GM12872 (cell line): ENCODE data around the gene COL3A1.

Source experiments
- CTCF ChIP-seq: IDR thresholded peaks from 3 replicates; pipeline ENCODE4 v1.5.1; 2011; ENCODE audit warnings: low read depth, mild to moderate bottlenecking, low read length, moderate library complexity; ENCODE audit not compliant: insufficient read depth

Gene COL3A1

GRCh38 chr2:188966079-188966571, 8.0 kb upstream of the COL3A1 start:
- no peak for TF ChIP-seq CTCF

- TF ChIP-seq CTCF = no peak
These were observed 7.3 kb upstream of the COL3A1 start for GRCh38 chr2:188966728-188967440.

- no peak for TF ChIP-seq CTCF
These were observed 4.9 kb upstream of the COL3A1 start for GRCh38 chr2:188969236-188969635.

- TF ChIP-seq CTCF = no peak
These were observed 4.5 kb upstream of the COL3A1 start for GRCh38 chr2:188969651-188970050.

- no peak for TF ChIP-seq CTCF
These were observed 4.0 kb upstream of the COL3A1 start for GRCh38 chr2:188970211-188970610.

- TF ChIP-seq CTCF = no peak
These were observed 2.7 kb upstream of the COL3A1 start for GRCh38 chr2:188971432-188971861.

GRCh38 chr2:188973641-188974040, 532 bp upstream of the COL3A1 start:
- no peak for TF ChIP-seq CTCF
